HPDE6-E6E7 (cell line): ENCODE results near the gene HOXD13.

Experiments used
- DNase-seq: peaks from one replicate; pipeline ENCODE4 v3.0.0; 2011; ENCODE audit warnings: missing footprints; ENCODE audit errors: extremely low spot score

HOXD13 gene

GRCh38 chr2:176092270-176093144 lies at the start of gene HOXD13:
Gene HOXD13, plus strand, starts transcription at chr2:176092721. Its CDS starts 170 bp downstream, at chr2:176092891.
- no peak for DNase-seq

- no peak for DNase-seq
These were observed 36.1 kb upstream of the HOXD13 start for GRCh38 chr2:176056406-176056805.

GRCh38 chr2:176063958-176064357 lies 28.6 kb upstream of the HOXD13 start:
- no peak for DNase-seq

- DNase-seq = no peak
These were observed 25.6 kb upstream of the HOXD13 start for GRCh38 chr2:176066645-176067588.

- no peak for DNase-seq
These were observed 24.7 kb upstream of the HOXD13 start for GRCh38 chr2:176067589-176068418.

- no peak for DNase-seq
These were observed 24.1 kb upstream of the HOXD13 start for GRCh38 chr2:176068419-176068832.

- no peak for DNase-seq
These were observed 20.9 kb upstream of the HOXD13 start for GRCh38 chr2:176071330-176072291.

GRCh38 chr2:176072292-176072669 lies 20.2 kb upstream of the HOXD13 start:
- DNase-seq = no peak

GRCh38 chr2:176072951-176073904 lies 19.3 kb upstream of the HOXD13 start:
- DNase-seq = no peak

GRCh38 chr2:176074919-176075425 lies 17.5 kb upstream of the HOXD13 start:
- DNase-seq = no peak

GRCh38 chr2:176075481-176075880 lies 17.0 kb upstream of the HOXD13 start:
- no peak for DNase-seq

GRCh38 chr2:176076063-176076462 lies 16.5 kb upstream of the HOXD13 start:
- DNase-seq = no peak

GRCh38 chr2:176076796-176077195 lies 15.7 kb upstream of the HOXD13 start:
- DNase-seq = no peak

- DNase-seq = no peak
These were observed 13.8 kb upstream of the HOXD13 start for GRCh38 chr2:176078541-176079284.

- DNase-seq = no peak
These were observed 13.2 kb upstream of the HOXD13 start for GRCh38 chr2:176079285-176079830.

GRCh38 chr2:176079831-176080539 lies 12.5 kb upstream of the HOXD13 start:
- DNase-seq = no peak
